KMS-11 (cell line): ENCODE data around the gene SCART1.

Source experiments
- H2AFZ ChIP-seq: fragments of 200-600 bp; sonication (generic); 2 replicates; pipeline ENCODE4 v1.6.1; 2016; ENCODE audit warnings: antibody characterized with exemption, mixed run types, low read depth
- H3K27ac ChIP-seq: fragments of 200-600 bp; sonication (generic); 2 replicates; pipeline ENCODE4 v1.6.1; 2016; ENCODE audit warnings: mild to moderate bottlenecking, mixed run types
- H3K27me3 ChIP-seq: fragments of 200-600 bp; sonication (generic); 2 replicates; pipeline ENCODE4 v1.6.1; 2017; ENCODE audit warnings: mild to moderate bottlenecking, low read depth, mixed run types, moderate library complexity; ENCODE audit not compliant: insufficient read depth
- H3K36me3 ChIP-seq: fragments of 200-600 bp; sonication (generic); 2 replicates; pipeline ENCODE4 v1.6.1; 2017; ENCODE audit warnings: mild to moderate bottlenecking, mixed run types; ENCODE audit not compliant: insufficient read depth
- H3K4me1 ChIP-seq: fragments of 200-600 bp; sonication (generic); 2 replicates; pipeline ENCODE4 v1.6.1; 2016; ENCODE audit warnings: mild to moderate bottlenecking, low read depth, mixed run types; ENCODE audit not compliant: poor library complexity, severe bottlenecking
- H3K4me2 ChIP-seq: fragments of 200-600 bp; sonication (generic); 2 replicates; pipeline ENCODE4 v1.7.0; 2016; ENCODE audit warnings: mild to moderate bottlenecking, mixed run types
- H3K4me3 ChIP-seq: fragments of 200-600 bp; sonication (generic); IDR thresholded peaks from 2 replicates; pipeline ENCODE4 v1.6.1; 2017; ENCODE audit warnings: low read depth, low read length, mixed read lengths; ENCODE audit not compliant: insufficient read depth
- H3K79me2 ChIP-seq: fragments of 200-600 bp; sonication (generic); 2 replicates; pipeline ENCODE4 v1.6.1; 2016; ENCODE audit warnings: low read depth, mixed run types; ENCODE audit not compliant: insufficient read depth
- H3K9ac ChIP-seq: fragments of 200-600 bp; sonication (generic); 2 replicates; pipeline ENCODE4 v1.6.1; 2016; ENCODE audit warnings: mild to moderate bottlenecking, mixed run types
- H4K20me1 ChIP-seq: fragments of 200-600 bp; sonication (generic); 2 replicates; pipeline ENCODE4 v1.6.1; 2016; ENCODE audit warnings: mild to moderate bottlenecking, mixed run types; ENCODE audit not compliant: insufficient read depth
- CTCF ChIP-seq: fragments of 200-600 bp; sonication (generic); conservative IDR thresholded peaks from 2 replicates; pipeline ENCODE4 v1.6.1; 2017; ENCODE audit warnings: low read depth, mild to moderate bottlenecking, antibody characterized with exemption, low read length, moderate library complexity, mixed read lengths

Gene SCART1

GRCh38 chr10:133420028-133420427, 33.7 kb upstream of the SCART1 start:
- H3K4me2 ChIP-seq: no peak overlapping the region
- H2AFZ ChIP-seq: no peak overlapping the region
- H3K4me1 ChIP-seq: no peaks in the 10 kb centered on the region
- H3K79me2 ChIP-seq: no peaks in the 10 kb centered on the region
- H3K27me3 ChIP-seq: no peaks in the 10 kb centered on the region
- H3K36me3 ChIP-seq: no peaks in the 10 kb centered on the region
- no peaks in the 10 kb centered on the region for H4K20me1 ChIP-seq
- H3K27ac ChIP-seq: no peak overlapping the region
- TF ChIP-seq CTCF: no peak
- H3K4me3 ChIP-seq: no peak overlapping the region
- no peak overlapping the region for H3K9ac ChIP-seq

GRCh38 chr10:133420579-133420978, 33.2 kb upstream of the SCART1 start:
- TF ChIP-seq CTCF: no peak
- H3K4me3 ChIP-seq: no peak overlapping the region
- H3K9ac ChIP-seq: no peak overlapping the region
- no peaks in the 10 kb centered on the region for H3K27me3 ChIP-seq
- no peaks in the 10 kb centered on the region for H3K79me2 ChIP-seq
- no peak overlapping the region for H3K4me2 ChIP-seq
- no peaks in the 10 kb centered on the region for H4K20me1 ChIP-seq
- no peak overlapping the region for H2AFZ ChIP-seq
- no peak overlapping the region for H3K27ac ChIP-seq
- H3K36me3 ChIP-seq: no peaks in the 10 kb centered on the region
- no peaks in the 10 kb centered on the region for H3K4me1 ChIP-seq

DNA sequence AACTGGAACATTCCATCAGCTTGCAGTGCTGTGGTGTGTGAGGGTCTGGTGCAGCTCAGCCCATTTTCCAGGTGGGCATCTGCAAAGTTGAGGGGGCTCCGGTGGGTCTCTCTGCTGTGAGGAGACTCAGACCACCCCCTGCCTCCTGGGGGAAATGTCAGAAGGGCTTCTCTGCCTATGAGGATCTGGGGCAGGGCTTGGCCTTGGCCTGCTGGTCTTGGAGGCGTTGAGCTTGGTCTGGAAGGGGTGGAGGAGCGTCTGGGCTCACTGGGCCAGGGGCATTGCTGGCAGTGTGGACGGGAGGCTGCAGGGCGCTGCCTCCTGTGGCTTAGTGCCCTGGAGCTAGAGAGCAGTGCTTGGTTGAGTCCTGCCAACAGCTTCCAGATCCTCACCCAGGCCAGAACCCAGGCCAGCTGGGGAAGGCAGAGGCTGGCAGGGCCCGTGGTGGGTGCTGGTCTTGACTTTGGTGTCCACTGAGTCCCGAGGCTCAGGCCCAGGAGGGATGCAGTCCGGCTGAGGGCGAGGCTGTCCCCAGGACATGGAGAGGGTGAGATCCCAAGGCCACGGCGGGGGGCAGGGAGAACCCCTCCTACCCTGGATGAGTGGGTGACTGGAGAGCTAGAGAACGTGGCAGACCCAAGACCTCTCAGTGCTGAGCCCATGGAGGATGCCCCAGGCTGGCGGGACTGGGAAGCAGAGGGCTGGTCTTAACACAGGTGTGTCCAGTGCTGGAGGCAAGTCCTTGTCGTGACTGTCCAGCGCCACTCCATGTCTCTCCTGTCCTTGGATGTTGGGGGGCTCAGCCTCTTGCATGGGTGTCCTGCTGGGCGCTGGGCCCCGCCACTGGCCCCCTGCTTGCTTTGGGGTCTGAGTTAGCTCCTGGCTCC, 32.2 kb upstream of the SCART1 start:
- Histone ChIP-seq H3K27me3 (no peaks in the 10 kb centered on the region), H3K4me1 (no peaks in the 10 kb centered on the region), H3K9ac (no peak overlapping the region), H2AFZ (no peak overlapping the region), H3K36me3 (no peaks in the 10 kb centered on the region), H3K79me2 (no peaks in the 10 kb centered on the region), H3K4me2 (no peak overlapping the region), H3K27ac (no peak overlapping the region), H4K20me1 (no peaks in the 10 kb centered on the region), H3K4me3 (no peak overlapping the region)
- TF ChIP-seq CTCF: no peak

DNA sequence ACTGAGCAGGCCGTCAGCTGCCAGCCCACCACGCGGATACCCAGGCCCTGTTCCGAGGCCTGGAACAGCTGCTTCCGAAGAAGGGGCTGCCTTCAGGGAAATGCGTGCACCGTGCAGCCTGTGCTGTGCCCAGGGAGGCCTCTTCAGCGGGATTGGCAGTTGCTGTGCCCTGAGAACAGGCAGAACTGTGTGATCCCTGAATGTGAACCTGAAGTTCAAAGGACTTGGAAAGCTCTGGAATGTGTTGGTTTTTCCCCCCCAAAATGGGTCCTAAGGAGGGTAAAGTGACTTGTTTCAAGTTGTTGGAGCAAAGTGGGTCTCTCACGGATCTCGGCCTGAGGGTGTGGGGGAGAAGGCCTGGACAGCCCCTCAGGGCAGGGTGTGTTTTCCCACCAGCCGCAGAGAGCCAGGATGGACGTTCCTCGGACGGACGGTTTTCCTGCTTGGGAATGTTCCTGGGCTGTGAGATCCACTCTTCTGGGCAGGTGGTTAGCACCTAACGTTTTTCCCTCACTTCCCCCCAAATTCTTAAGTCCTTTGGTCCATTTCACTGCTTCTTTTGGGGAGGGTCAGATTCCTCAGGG, 31.4 kb upstream of the SCART1 start:
- Histone ChIP-seq H3K4me3 (no peak overlapping the region), H3K9ac (no peak overlapping the region), H3K4me2 (no peak overlapping the region), H3K79me2 (no peaks in the 10 kb centered on the region), H3K27me3 (no peaks in the 10 kb centered on the region), H3K36me3 (no peaks in the 10 kb centered on the region), H2AFZ (no peak overlapping the region), H3K4me1 (no peaks in the 10 kb centered on the region), H3K27ac (no peak overlapping the region), H4K20me1 (no peaks in the 10 kb centered on the region)
- TF ChIP-seq CTCF: no peak
